MG63 (cell line): ENCODE results near the gene SLC22A24. TPM values are rescaled to one million over a fixed set of nuclear protein-coding genes. Genes with fewer than 3 reads are reported as not detected.

Experiments used
- total RNA-seq: library from RNA; depleted of rRNA; stranded (reverse); fragments of >200 nt; shearing (Covaris generic); gene quantifications from 2 replicates; pipeline ENCODE4 v1.2.3, GENCODE V29; 2014; ENCODE audit warnings: low replicate concordance; rRNA removed

SLC22A24 gene
- total RNA-seq, 1 experiment from 2014 or later: not detected

Other genes starting within 250 kb of the SLC22A24 start
- 0.22 and 1.3 TPM in 2 replicates for gene CHRM1, start 222.9 kb downstream of the SLC22A24 start, total RNA-seq
- gene SLC22A6, start 159.3 kb downstream of the SLC22A24 start, total RNA-seq: not detected in 2 replicates
- not detected in 2 replicates for gene SLC22A8, start 128.4 kb downstream of the SLC22A24 start, total RNA-seq
- gene SLC22A25, start 99.4 kb upstream of the SLC22A24 start, total RNA-seq: not detected in 2 replicates
- gene SLC22A9, start 225.6 kb upstream of the SLC22A24 start, total RNA-seq: not detected in 2 replicates